Measurements from ENCODE around the gene EFNB2. TPM values are rescaled to one million over a fixed set of nuclear protein-coding genes. Genes with fewer than 3 reads are reported as not detected.

The EFNB2 gene
- total RNA-seq, 1 donor from 2014 or later, result 0.07 TPM

- intact Hi-C loops (cut with micrococcal nuclease), result no loop called here
These were observed 15.9 kb upstream of the EFNB2 start for GRCh38 chr13:106551350-106551749.

- intact Hi-C loops (cut with micrococcal nuclease), result no loop called here
These were observed 15.2 kb upstream of the EFNB2 start for GRCh38 chr13:106550570-106551135.

GRCh38 chr13:106548064-106548696, 12.7 kb upstream of the EFNB2 start:
- intact Hi-C loops (cut with micrococcal nuclease), result no loop called here

GRCh38 chr13:106541826-106542225, 6.4 kb upstream of the EFNB2 start:
- intact Hi-C loops (cut with micrococcal nuclease), result no loop called here

- intact Hi-C loops (cut with micrococcal nuclease), result no loop called here
These were observed 5.2 kb upstream of the EFNB2 start for GRCh38 chr13:106540613-106541012.

GRCh38 chr13:106537521-106537920, 2.1 kb upstream of the EFNB2 start:
- intact Hi-C loops (cut with micrococcal nuclease), result loop anchor here (2.0 to 5.0 kb wide), 3 partner anchors 85 to 1765 kb away; no protein-coding TSS in a partner anchor

- intact Hi-C loops (cut with micrococcal nuclease), result loop anchor here (2.0 to 5.0 kb wide), 3 partner anchors 86 to 1764 kb away; no protein-coding TSS in a partner anchor
These were observed 977 bp upstream of the EFNB2 start for GRCh38 chr13:106536244-106537034.

GRCh38 chr13:106534639-106535551, 567 bp downstream of the EFNB2 start:
- intact Hi-C loops (cut with micrococcal nuclease), result loop anchor here (1.0 to 5.0 kb wide), 5 partner anchors 33 to 1763 kb away; partner anchors contain the start of gene ARGLU1

GRCh38 chr13:106533943-106534638, 1.4 kb downstream of the EFNB2 start:
- intact Hi-C loops (cut with micrococcal nuclease), result loop anchor here (1.0 to 2.0 kb wide), 2 partner anchors 43 to 1395 kb away; no protein-coding TSS in a partner anchor

DNA sequence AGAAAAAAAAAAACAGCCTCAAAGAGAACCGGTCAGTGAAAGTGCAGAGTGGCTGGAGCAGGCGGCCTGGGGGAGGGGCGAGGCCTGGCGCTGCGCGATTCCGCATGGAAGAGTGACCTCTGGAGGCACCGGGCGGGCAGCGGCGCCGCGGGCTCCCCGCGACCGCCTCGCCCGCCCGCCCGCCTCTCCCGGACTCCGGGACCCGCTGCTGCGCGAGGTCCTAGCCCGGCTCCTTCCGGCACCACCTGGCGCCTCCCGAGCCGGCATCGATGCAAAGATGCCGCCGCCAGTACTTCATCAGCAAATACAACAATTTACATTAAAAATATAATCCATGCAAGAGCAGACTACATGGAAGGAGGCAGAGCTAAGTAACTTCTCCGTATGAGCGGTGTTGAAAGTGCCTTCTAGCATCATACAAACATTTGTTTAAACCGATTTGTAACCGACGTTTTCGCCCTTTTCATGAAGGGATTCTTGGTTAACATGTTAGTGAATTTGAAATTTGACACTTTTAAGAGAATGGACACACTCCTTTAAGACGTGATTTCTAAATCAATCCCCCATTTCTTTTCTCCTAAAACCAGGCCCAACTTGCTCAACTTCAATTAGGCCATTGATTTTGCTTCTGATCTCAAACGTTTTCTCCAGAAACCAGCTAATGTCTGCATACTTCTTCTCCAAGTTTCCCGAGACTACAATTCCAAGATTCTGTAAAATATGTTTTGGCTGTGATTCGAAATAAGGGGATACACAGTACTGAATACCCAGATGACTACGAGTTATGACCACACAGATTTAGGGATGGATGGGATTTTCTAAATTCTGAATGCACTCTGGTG, 2.1 kb downstream of the EFNB2 start:
- intact Hi-C loops (cut with micrococcal nuclease), result no loop called here

- intact Hi-C loops (cut with micrococcal nuclease), result no loop called here
These were observed 3.1 kb downstream of the EFNB2 start for GRCh38 chr13:106532111-106532929.

DNA sequence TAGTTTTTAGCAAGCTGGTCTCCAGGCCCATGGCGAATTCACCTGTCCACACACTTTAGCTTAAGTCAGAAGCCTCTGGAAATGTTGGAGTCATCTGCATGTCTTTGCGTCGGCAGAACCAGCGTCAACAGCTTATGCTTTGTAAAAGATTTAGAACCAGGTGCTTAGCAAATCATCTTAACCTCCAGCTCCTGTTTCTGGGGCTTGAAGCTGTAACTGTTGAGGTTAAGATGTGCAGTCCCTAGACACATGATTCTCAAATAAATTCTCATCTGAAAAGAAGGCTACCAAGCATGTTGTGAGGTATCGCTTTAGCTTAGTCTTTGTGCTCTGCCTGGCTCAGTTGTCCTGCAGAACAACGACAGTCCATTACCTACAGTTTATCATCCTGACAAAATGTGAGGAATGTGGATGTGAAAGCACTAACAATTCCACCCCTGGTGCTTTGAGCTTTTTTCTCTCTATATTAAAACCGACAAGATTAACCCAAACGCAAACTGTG, 4.4 kb downstream of the EFNB2 start:
- intact Hi-C loops (cut with micrococcal nuclease), result no loop called here

- intact Hi-C loops (cut with micrococcal nuclease), result no loop called here
These were observed 5.2 kb downstream of the EFNB2 start for GRCh38 chr13:106530171-106530851.

GRCh38 chr13:106529415-106530170, 5.9 kb downstream of the EFNB2 start:
- intact Hi-C loops (cut with micrococcal nuclease), result no loop called here

GRCh38 chr13:106528718-106529414, 6.6 kb downstream of the EFNB2 start:
- intact Hi-C loops (cut with micrococcal nuclease), result no loop called here

DNA sequence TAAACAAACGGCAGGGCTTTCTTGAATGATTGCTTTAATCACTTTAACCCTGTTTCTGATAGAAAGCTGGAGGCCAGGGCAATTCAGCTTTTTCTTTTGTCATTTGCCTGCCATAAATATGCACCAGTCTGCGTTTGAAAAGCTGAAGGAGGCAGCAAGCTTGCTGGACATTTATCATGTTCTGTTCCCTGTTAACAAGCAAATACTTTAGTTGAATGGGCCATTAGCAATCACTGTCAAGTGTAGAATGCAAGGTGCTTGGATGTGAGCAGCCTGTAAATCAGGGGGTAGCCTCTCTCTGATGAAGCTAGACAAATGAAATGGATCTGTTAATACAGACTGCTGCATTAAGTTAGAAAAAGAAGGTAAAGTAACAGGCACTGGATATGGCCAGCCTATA, 7.6 kb downstream of the EFNB2 start:
- intact Hi-C loops (cut with micrococcal nuclease), result no loop called here

- intact Hi-C loops (cut with micrococcal nuclease), result no loop called here
These were observed 8.0 kb downstream of the EFNB2 start for GRCh38 chr13:106527445-106527801.

Measured in T-helper 2 cell treated with Interferon-gamma antibody and Interleukin-4, amounts not matched to agents 100 ng/mL and 5 ng/mL, for 36 hours (primary cell).